Measurements from ENCODE around the gene TOR4A. TPM values are rescaled to one million over a fixed set of nuclear protein-coding genes. Genes with fewer than 3 reads are reported as not detected.

Gene TOR4A
- total RNA-seq, 1 donor from 2014 or later = 1.9 TPM

DNA sequence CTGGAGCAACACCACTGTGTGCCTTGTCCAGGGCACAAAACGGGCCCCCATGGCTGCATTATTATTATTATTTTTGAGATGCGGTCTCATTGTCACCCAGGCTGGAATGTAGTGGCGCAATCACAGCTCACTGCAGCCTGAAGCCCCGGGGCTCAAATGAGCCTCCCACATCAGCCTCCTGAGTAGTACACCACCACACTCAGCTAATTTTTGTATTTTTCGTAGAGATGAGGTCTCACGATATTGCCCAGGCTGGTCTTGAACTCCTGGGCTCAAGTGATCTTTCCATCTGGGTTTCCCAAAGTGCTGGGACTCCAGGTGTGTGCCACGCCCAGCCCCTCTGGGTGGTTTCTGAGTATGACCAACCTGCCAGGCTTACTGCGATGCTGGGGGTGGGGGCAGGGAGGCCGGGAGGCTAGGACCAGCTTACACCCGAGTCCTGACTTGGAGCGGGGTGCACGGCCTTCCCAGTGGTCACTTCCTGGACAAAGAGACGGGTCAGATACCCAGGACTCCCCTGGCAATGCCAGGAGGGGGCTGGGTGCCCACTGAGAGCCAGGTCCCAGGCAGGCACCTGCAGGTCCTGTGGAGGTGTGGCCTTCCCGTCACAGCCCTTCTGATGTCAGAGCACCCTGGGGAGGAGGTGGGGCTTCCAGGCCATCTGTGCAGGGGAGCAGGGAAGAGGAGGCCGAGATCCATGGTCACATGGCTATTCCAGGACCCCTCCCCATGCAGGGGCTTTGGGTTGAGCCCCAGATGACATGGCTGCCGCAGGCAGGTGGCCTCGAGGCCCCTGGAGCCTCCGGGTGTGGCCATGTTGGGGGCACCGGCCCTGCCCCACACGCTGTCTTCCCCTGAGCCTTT, 32.9 kb downstream of the TOR4A start:
- peaks cover 2% of the 10 kb centered on the region for H3K4me1 Mint-ChIP-seq (ENCODE audit: unreplicated experiment)
- no peak overlapping the region for H3K27ac Mint-ChIP-seq (ENCODE audit: unreplicated experiment)
- H3K36me3 Mint-ChIP-seq (ENCODE audit: unreplicated experiment) = no peaks in the 10 kb centered on the region
- DNase-seq (ENCODE audit: extremely low spot score, unreplicated experiment) = no peak
- H3K4me3 Mint-ChIP-seq (ENCODE audit: unreplicated experiment) = no peak overlapping the region
- TF ChIP-seq, protein P1, sequence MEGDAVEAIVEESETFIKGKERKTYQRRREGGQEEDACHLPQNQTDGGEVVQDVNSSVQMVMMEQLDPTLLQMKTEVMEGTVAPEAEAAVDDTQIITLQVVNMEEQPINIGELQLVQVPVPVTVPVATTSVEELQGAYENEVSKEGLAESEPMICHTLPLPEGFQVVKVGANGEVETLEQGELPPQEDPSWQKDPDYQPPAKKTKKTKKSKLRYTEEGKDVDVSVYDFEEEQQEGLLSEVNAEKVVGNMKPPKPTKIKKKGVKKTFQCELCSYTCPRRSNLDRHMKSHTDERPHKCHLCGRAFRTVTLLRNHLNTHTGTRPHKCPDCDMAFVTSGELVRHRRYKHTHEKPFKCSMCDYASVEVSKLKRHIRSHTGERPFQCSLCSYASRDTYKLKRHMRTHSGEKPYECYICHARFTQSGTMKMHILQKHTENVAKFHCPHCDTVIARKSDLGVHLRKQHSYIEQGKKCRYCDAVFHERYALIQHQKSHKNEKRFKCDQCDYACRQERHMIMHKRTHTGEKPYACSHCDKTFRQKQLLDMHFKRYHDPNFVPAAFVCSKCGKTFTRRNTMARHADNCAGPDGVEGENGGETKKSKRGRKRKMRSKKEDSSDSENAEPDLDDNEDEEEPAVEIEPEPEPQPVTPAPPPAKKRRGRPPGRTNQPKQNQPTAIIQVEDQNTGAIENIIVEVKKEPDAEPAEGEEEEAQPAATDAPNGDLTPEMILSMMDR (IDR thresholded peaks at IDR 0.05) = no peak
- H3K27me3 Mint-ChIP-seq (ENCODE audit: unreplicated experiment) = no peaks in the 10 kb centered on the region
- H3K9me3 Mint-ChIP-seq (ENCODE audit: unreplicated experiment) = no peaks in the 10 kb centered on the region

DNA sequence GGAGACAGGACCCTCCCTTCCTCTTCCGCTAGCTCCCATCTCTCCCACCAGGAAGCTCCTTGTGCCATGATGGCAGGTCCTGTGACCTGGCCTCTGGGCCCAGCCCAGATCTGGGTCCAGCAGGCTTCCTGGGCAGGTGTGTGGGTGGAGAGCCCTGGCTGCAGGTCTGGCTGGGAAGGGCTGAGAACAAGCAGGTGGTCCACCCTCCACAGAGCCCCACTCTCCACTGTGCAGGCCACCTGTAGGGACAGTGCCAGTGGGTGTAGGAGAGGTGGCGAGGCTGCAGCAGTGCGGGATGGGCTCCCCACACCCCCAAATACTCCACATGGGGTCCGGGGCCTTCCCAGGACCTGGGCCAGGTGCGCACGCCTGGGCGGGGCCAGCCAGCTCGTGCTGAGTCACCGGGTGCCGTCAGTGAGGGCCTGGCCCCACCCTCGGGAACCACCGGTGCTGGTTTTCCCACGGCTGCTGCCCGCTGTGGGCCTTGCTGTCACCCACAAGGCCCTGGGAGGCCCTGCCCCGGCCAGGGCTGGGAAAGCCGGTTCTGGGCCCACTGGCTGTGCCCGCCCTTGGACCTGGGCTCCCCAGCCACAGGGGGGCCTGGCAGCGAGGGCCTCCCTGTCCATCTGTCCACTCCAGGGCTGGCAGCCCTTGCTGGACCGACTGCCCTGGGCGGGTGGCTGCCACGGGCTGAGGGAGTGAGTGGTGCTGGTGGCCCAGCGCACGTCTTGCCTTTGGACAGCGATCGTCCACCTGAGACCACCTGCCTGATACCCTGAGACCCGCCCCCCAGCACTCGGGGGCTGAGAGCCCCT, 33.9 kb downstream of the TOR4A start:
- TF ChIP-seq, protein P1 (IDR thresholded peaks at IDR 0.05) = no peak
- Mint-ChIP-seq H3K27me3 (ENCODE audit: unreplicated experiment) (no peaks in the 10 kb centered on the region), H3K36me3 (ENCODE audit: unreplicated experiment) (no peaks in the 10 kb centered on the region), H3K4me1 (ENCODE audit: unreplicated experiment) (peaks cover 3% of the 10 kb centered on the region), H3K27ac (ENCODE audit: unreplicated experiment) (no peak overlapping the region), H3K4me3 (ENCODE audit: unreplicated experiment) (no peak overlapping the region), H3K9me3 (ENCODE audit: unreplicated experiment) (no peaks in the 10 kb centered on the region)
- DNase-seq (ENCODE audit: extremely low spot score, unreplicated experiment) = no peak

DNA sequence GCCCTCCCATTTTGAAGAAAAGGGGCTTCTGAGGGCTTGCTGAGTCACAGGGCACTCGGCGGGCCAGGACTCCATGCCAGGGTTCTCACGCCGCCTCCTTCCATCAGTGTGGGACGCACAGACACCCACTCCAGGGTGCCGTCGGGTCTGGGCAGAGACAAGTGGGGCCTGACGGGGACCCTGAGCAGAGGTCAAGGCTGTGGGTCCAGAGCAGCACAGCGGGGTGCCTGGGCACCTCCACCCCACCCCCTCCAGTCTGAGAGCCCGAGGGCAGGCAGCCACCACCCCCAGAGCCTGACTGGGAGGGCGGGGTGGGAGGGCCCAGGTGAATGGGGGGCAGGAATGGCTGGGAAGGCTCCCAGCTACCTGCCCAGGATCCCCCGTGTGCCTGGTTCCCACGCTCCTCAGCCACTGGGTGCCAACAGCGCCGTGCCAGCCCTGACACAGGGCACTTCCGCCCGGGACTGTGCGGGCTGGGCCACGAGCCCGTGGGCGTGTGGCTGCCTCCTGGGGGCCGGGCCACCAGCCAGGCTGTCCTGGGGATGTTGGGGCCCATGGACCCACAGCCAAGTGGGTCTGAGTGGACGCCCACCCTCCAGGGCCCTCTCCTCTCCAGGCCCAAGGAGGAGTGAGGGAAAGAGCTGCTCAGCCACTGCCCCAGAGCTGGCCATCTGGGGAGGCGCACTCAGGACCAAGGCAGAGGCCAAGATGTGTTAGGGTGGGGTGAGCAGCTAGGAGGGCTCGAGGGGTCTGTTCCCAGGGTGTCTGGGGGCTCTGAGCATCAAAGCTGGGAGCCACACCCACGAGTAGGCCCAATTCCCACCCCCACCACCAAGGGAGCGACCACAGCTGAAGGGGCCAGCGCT, 34.7 kb downstream of the TOR4A start:
- Mint-ChIP-seq H3K4me3 (ENCODE audit: unreplicated experiment) (no peak overlapping the region), H3K4me1 (ENCODE audit: unreplicated experiment) (peaks cover 3% of the 10 kb centered on the region), H3K9me3 (ENCODE audit: unreplicated experiment) (no peaks in the 10 kb centered on the region), H3K27ac (ENCODE audit: unreplicated experiment) (no peak overlapping the region), H3K36me3 (ENCODE audit: unreplicated experiment) (no peaks in the 10 kb centered on the region), H3K27me3 (ENCODE audit: unreplicated experiment) (no peaks in the 10 kb centered on the region)
- no peak for DNase-seq (ENCODE audit: extremely low spot score, unreplicated experiment)
- TF ChIP-seq, protein P1 (IDR thresholded peaks at IDR 0.05) = no peak

DNA sequence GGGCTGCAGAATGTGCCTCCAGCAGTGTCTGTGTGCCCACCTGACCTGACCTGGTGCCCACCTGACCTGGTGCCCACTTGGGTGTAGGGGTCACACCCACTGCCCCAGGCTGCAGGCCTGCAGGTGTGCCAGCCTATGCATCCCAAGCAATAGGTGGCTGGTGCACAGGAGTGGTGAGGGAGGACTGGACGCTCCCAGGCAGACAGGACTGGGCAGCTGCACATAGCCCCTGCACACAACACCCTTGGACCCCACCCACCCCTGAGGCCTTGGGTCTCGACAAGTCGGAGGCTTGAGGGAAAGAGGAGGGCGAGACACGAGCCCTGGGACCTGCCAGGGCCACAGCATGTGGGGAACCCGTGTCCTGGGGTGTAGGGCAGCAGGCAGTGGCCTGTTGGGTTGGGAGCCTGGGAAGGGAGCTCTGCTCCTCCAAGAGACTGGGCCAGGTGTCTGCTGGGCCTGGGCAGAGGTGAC, 35.4 kb downstream of the TOR4A start:
- Mint-ChIP-seq H3K4me1 (ENCODE audit: unreplicated experiment) (peaks cover 3% of the 10 kb centered on the region), H3K4me3 (ENCODE audit: unreplicated experiment) (no peak overlapping the region), H3K9me3 (ENCODE audit: unreplicated experiment) (no peaks in the 10 kb centered on the region), H3K27me3 (ENCODE audit: unreplicated experiment) (no peaks in the 10 kb centered on the region), H3K27ac (ENCODE audit: unreplicated experiment) (no peak overlapping the region), H3K36me3 (ENCODE audit: unreplicated experiment) (no peaks in the 10 kb centered on the region)
- TF ChIP-seq, protein P1 (IDR thresholded peaks at IDR 0.05) = no peak
- no peak for DNase-seq (ENCODE audit: extremely low spot score, unreplicated experiment)

All from osteocyte (in vitro differentiated cells).